ENCODE measurements around the gene DGKK.
"Not testable (repeated sequence)": the region's sequence is repeated elsewhere in the genome, so short reads cannot be mapped to it uniquely, and the experiment has no call there.

Gene DGKK

GRCh38 chrX:50407976-50408375, 62.6 kb downstream of the DGKK start:
- DNase-seq, result no peak

- no peak for DNase-seq
These were observed 66.7 kb downstream of the DGKK start for GRCh38 chrX:50403903-50404302.

- DNase-seq, result no peak
These were observed 67.7 kb downstream of the DGKK start for GRCh38 chrX:50402886-50403285.

- DNase-seq, result no peak
These were observed 76.7 kb downstream of the DGKK start for GRCh38 chrX:50393902-50394301.

- no peak for DNase-seq
These were observed 84.1 kb downstream of the DGKK start for GRCh38 chrX:50386520-50386919.

GRCh38 chrX:50381729-50382415, 88.8 kb downstream of the DGKK start:
- DNase-seq, result no peak

GRCh38 chrX:50375481-50376267, 95.0 kb downstream of the DGKK start:
- DNase-seq, result no peak

GRCh38 chrX:50372966-50373365, 97.7 kb downstream of the DGKK start:
- no peak for DNase-seq

- DNase-seq, result no peak
These were observed 126.7 kb downstream of the DGKK start for GRCh38 chrX:50343917-50344316.

- no peak for DNase-seq
These were observed 137.3 kb downstream of the DGKK start for GRCh38 chrX:50333308-50333707.

- DNase-seq, result not testable (repeated sequence)
These were observed 138.0 kb downstream of the DGKK start for GRCh38 chrX:50332668-50333067.

- no peak for DNase-seq
These were observed 143.4 kb downstream of the DGKK start for GRCh38 chrX:50327235-50327634.

Data from activated CD8-positive, alpha-beta memory T cell treated with anti-CD3 and anti-CD28 coated beads, Interleukin-2, amount 50 U/mL, for 4 hours (primary cell).